Neutrophil (primary cell): ENCODE data around the gene ARNT2.

Experiments
- H3K27ac ChIP-seq: fragments of 200-600 bp; sonication (generic); 2 replicates; pipeline ENCODE4 v1.5.1; 2016; ENCODE audit warnings: mild to moderate bottlenecking, moderate library complexity
- H3K27me3 ChIP-seq: fragments of 200-600 bp; sonication (generic); 2 replicates; pipeline ENCODE4 v1.6.0; 2016; ENCODE audit warnings: mild to moderate bottlenecking
- H3K36me3 ChIP-seq: fragments of 200-600 bp; sonication (generic); 2 replicates; pipeline ENCODE4 v1.5.1; 2017
- H3K4me1 ChIP-seq, 2 experiments: fragments of 200-600 bp in 1 of 2; sonication (generic) in 1 of 2; 1 replicate in 1 of 2; 2 replicates in 1 of 2; pipeline versions ENCODE4 v1.5.1 to v1.6.1; 2013 to 2016; ENCODE audit warnings: low read depth in 1 of 2, low read length in 1 of 2, mild to moderate bottlenecking in 1 of 2, moderate library complexity in 1 of 2; ENCODE audit not compliant: control insufficient read depth in 1 of 2, insufficient read depth in 1 of 2
- H3K4me3 ChIP-seq, 2 experiments: fragments of 200-600 bp in 1 of 2; sonication (generic) in 1 of 2; 1 replicate in 1 of 2; 2 replicates in 1 of 2; pipeline ENCODE4 v1.5.1; 2013 to 2016; ENCODE audit warnings: low read depth in 1 of 2, low read length in 1 of 2, mild to moderate bottlenecking in 1 of 2, moderate library complexity in 1 of 2
- H3K9me3 ChIP-seq: fragments of 200-600 bp; sonication (generic); 2 replicates; pipeline ENCODE4 v1.5.1; 2016
- TF ChIP-seq, protein P1 (sequence below): fragments of 200-600 bp; sonication (generic); IDR thresholded peaks from 2 replicates; pipeline ENCODE4 v1.5.1; 2016; ENCODE audit warnings: antibody characterized with exemption

Gene ARNT2

DNA sequence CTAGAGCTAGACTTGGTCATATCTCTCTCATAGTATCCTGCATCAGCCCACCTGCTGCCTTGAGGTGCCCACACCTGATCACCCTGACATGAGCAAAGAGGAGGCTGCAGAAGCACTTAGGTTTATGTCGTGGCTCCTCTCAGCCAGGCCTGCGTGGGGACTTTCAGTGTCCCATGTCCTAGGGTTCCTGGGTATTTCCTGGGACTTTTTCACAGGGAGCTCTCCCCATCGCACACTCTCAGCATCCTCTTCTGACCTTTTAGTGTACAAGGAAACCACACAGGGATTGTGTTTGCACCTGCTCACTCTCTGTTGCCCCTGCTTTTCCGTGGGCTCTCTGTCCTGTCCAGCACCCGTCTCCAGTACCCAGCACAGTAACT, 61.4 kb downstream of the ARNT2 start:
- Histone ChIP-seq H3K9me3 (no peaks in the 10 kb centered on the region), H3K4me3 (no peak overlapping the region), H3K27me3 (peaks cover 48% of the 10 kb centered on the region), H3K36me3 (no peaks in the 10 kb centered on the region), H3K27ac (no peak overlapping the region), H3K4me1 (no peaks in the 10 kb centered on the region)
- TF ChIP-seq, protein P1, sequence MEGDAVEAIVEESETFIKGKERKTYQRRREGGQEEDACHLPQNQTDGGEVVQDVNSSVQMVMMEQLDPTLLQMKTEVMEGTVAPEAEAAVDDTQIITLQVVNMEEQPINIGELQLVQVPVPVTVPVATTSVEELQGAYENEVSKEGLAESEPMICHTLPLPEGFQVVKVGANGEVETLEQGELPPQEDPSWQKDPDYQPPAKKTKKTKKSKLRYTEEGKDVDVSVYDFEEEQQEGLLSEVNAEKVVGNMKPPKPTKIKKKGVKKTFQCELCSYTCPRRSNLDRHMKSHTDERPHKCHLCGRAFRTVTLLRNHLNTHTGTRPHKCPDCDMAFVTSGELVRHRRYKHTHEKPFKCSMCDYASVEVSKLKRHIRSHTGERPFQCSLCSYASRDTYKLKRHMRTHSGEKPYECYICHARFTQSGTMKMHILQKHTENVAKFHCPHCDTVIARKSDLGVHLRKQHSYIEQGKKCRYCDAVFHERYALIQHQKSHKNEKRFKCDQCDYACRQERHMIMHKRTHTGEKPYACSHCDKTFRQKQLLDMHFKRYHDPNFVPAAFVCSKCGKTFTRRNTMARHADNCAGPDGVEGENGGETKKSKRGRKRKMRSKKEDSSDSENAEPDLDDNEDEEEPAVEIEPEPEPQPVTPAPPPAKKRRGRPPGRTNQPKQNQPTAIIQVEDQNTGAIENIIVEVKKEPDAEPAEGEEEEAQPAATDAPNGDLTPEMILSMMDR = no peak

DNA sequence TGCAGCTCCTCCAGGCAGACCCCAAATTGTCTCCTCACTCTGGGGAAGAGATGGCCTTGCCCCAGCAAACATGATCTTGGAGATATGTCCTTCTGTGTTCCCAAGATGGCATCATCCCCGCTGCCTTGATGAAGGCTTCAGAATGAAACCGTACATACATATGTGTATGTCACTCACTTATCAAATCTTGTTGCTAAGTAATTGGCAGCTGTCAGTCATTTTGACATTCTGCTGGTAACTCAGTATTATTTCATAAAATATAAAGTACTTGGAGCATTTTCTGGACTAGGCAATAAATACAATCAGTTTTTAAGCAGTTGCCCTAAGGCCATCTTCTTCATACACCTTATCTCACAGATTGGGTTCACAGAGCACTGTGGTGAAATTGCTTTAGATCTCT, 62.4 kb downstream of the ARNT2 start:
- Histone ChIP-seq H3K4me3 (no peak overlapping the region), H3K27me3 (peaks cover 40% of the 10 kb centered on the region), H3K27ac (no peak overlapping the region), H3K36me3 (no peaks in the 10 kb centered on the region), H3K4me1 (no peaks in the 10 kb centered on the region), H3K9me3 (no peaks in the 10 kb centered on the region)
- TF ChIP-seq, protein P1 = no peak

DNA sequence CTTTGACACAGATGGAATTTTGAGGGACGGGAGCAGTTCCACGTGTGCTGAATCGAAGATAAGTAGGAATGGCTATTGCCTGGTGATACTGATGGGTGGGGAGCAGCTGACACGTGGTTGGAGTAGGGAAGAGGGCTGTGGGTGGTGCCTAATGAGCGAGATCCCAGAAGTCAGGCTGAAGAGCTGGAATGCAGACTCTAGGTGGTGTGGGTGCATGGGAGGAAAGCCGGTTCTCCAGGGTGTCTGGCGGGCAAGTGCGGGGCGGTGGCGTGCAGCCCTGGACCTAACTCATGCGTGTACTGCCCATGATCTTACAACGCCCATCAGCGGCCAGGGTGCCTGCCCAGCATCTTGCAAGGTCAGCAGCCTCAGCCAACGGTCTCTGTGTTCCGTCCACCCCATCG, 63.1 kb downstream of the ARNT2 start:
- H3K4me1 ChIP-seq = no peaks in the 10 kb centered on the region
- peaks cover 32% of the 10 kb centered on the region for H3K27me3 ChIP-seq
- no peak overlapping the region for H3K27ac ChIP-seq
- no peak overlapping the region for H3K4me3 ChIP-seq
- H3K36me3 ChIP-seq = no peaks in the 10 kb centered on the region
- no peaks in the 10 kb centered on the region for H3K9me3 ChIP-seq
- TF ChIP-seq, protein P1 = no peak

DNA sequence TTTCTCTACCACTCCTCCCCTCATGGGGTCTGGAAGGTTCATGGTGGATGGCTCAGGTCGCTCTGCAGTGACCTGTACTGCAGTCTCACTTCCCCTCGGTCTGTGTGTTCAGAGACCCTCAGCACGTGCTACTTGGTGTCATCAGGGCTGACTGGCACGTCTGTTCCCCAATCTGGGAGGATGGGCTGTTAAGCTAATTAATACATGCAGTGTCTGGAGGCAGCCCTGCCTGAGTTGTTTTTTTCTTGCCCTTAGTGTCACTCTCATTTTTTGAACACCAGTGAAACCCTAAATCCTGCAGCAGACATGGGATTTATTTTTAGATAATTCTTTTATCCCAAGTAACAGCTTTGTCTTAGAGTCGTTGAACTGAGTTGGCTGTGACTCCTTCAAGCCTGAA, 64.6 kb downstream of the ARNT2 start:
- no peaks in the 10 kb centered on the region for H3K9me3 ChIP-seq
- H3K4me1 ChIP-seq = no peaks in the 10 kb centered on the region
- H3K36me3 ChIP-seq = no peaks in the 10 kb centered on the region
- H3K27ac ChIP-seq = no peak overlapping the region
- peaks cover 22% of the 10 kb centered on the region for H3K27me3 ChIP-seq
- TF ChIP-seq, protein P1 = no peak
- no peak overlapping the region for H3K4me3 ChIP-seq

DNA sequence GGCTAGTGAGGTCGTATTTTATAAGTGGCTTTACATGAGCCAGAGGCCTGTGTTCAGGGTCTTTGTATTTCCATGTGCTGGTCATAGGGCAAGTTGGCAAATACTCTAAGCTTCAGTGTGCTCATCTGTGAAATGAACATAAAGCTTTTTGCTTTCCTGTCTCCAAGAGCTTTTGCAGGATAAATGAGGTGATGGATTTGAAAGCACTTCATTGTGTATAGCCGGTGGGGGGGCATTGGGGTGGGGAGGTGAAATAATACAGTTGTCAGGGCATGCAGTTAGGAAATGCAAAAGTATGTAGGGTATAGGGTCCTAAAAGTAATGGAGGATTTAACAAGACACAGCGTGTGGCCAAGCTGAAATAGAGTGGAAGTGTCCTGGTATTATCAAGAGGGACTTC, 67.7 kb downstream of the ARNT2 start:
- Histone ChIP-seq H3K4me1 (no peaks in the 10 kb centered on the region), H3K9me3 (no peaks in the 10 kb centered on the region), H3K4me3 (no peak overlapping the region), H3K27me3 (no peaks in the 10 kb centered on the region), H3K36me3 (no peaks in the 10 kb centered on the region), H3K27ac (no peak overlapping the region)
- TF ChIP-seq, protein P1 = no peak
